GM21723 (cell line): ENCODE measurements around the gene SUSD1.

Experiments
- ATAC-seq: cut with Tn5 transposase; IDR thresholded peaks from one replicate; pipeline ENCODE4 v1.9.1; 2021; ENCODE audit warnings: mild to moderate bottlenecking, moderate library complexity; ENCODE audit not compliant: unreplicated experiment

SUSD1 gene

DNA sequence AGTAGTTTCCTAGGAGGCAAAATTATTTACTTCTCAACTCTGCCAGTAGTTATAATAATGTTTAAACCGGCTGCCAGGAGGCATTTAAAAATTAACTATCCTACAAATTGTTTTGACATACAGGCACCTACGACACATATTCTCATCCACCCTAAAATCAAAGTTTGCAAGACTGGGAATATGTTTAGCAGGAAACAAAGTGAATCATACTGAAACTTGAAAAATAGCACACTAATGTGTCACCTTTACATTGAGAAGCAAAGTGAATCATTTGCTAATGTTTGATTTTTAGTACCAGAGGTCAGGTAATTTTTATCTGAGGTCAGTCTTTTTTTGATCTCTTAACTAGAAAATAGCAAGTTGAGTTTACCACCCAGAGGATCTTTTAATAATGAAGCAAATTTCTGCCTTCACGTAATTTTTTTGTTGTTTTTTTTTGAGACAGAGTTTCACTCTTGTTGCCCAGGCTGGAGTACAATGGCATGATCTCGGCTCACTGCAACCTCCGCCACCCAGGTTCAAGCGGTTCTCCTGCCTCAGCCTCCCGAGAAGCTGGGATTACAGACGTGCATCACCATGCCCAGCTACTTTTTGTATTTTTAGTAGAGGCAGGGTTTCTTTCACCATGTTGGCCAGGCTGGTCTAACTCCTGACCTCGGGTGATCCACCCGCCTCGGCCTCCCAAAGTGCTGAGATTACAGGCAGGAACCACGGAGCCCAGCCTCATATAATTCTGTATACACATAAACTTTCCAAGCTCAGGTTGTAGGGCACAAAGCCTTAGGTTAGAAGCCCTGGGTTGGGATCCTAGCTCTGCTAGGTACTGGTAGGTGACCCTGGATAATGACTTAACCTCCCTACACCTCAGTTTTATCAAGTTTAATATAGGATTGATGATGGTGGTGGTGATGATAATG, 154.2 kb downstream of the SUSD1 start:
- ATAC-seq, result peak; percentile 56

DNA sequence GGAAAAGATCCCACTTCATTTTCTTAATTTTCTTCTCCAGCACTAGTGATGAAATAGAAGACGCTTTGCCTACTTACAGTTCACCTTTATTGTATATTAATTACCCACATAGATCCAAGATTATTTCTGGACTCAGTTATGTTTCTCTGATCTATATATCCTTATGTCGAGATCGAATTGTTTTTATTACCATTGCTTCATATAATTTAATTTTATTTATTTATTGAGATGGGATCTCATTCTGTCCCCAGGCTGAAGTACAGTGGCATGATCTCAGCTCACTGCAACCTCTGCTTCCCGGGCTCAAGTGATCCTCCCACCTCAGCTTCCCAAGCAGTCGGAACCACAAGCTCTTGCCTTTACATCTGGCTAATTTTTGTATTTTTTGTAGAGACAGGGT, 157.2 kb downstream of the SUSD1 start:
- no peak for ATAC-seq

DNA sequence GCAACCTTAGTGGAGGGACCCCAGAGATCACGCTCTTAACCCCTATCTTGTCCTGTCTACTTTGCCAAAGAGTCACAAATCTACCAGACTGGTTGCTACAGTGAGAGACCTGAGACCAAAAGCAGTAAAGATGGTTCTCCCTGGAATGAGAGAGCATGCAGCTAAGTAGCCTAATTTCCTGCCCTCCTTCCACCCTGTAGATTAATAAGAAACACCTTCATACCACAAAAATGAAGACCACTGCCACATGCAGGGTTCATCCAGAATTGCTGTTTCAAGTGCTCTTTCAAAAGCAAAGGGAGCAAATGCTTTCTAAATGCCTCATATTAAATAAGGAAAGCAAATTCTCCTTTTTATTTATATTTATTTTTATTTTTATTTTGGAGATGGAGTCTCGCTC, 159.4 kb downstream of the SUSD1 start:
- ATAC-seq, result no peak

DNA sequence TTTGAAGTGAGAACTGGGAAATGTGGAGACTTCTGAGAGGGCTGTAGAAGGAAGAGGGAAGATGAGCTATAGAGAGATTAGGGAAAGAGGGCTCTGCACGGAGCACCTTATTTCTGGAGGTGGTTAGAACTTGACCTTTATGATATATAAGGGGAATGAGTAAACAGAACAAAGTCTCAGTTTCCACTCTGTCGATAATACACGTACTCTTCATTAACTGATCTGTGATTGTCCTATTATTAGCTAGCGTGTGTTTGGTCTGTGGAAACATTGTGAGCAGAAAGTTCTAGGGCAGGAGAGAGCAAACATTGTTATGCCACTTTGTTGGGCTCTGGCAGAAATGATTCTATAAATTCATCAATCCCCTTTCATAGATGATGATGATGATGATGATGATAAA, 159.9 kb downstream of the SUSD1 start:
- ATAC-seq, result no peak

DNA sequence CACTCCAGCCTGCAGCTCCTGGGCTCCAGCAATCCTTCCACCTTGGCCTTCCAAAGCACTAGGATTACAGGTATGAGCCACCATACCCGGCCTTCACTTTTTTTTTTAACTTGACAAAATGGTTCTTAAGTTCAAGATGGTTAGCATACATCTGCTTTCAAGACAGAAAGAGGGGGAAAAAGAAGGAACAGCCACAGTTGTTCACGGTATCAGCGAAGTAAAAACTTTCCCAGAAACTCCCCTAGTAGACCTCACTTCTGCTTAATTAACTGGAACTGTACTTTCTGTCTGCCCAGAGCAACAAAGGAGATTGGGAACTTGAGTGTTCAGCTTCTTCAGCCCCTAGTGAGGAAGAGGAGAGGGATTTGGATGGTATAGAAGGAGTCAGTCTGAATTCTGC, 161.8 kb downstream of the SUSD1 start:
- ATAC-seq, result no peak

DNA sequence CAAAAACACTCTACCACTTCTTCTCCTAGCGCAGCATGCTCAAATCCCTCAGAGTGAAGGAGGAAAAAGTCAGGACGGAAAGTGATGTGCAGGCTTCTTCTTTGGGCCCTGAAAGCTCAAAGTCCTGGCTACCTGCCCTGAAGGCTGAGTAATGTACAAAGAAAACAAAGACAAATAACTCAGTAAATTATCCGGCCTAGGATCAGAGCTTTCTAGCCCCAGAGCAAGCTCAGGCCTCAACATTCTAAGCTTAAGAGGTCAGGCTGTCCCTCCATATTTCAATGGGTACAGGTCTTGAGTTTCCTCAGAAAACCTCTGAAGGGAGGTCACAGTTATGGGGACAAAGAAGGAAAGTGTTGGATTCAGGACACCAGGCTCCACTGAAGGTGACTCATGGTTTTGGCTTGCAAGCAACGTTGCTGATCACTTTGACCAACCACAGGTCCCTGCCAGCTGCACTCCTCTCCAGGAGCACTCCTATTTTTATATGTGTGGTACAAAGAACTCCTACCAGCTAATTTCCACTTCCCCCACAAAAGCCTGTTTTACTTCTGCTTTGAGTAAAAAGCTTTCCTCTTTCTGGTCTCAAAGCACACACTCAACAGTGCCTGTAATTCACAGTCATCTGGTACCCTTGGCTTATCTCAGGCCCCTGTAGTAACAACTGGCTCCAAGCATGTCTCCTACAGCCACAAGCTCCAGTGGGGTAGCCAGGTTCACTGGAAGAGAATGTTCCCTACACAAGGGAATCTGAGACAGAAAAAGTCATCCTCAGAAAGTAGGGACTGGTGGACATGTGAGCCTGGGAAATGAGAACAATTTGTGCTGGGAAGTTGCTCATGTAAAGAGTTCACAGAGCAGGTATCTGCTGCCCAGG, 162.8 kb downstream of the SUSD1 start:
- peak; percentile 85 for ATAC-seq

DNA sequence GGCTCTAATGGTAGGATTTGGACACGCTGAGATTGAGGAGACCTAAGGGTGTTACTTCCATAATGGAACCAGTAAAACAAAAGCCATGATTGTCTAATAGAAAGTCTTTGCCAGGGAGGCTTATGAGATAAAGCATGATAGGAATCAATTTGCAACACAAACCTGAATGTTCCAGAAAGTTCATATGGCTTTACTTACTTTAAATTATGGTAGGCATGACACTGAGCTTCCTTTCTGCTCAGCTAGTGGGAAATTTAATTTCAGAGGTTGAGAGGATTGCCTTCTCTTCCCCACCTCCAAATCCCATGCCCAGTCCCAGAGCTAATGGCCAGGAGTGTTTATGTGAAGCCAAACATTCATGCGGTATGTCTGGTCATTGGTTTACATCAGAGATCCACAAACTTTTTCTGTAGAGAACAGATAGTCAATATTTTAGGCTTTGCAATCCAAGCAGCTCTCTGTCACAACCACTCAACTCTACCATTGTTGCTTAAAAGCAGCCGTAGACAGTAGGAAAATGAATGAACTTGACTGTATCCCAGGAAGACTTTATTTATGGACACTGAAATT, 164.0 kb downstream of the SUSD1 start:
- ATAC-seq, result no peak

DNA sequence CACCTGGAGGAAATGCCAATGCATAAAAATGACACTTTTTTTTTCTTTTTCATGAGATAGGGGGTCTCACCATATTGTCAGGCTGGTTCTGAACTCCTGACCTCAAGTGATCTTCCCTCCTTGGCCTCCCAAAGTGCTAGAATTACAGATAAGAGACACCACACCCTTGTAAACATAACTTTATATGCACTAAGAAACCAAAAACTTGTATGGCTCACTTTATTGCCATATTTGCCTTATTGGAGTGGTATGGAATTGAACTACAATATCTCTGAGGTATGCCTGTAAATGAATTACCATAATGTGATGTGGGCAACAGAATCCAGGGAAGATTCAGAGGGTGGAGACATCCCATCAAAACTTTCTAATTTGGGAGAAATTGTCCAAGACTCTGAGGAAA, 164.6 kb downstream of the SUSD1 start:
- no peak for ATAC-seq

DNA sequence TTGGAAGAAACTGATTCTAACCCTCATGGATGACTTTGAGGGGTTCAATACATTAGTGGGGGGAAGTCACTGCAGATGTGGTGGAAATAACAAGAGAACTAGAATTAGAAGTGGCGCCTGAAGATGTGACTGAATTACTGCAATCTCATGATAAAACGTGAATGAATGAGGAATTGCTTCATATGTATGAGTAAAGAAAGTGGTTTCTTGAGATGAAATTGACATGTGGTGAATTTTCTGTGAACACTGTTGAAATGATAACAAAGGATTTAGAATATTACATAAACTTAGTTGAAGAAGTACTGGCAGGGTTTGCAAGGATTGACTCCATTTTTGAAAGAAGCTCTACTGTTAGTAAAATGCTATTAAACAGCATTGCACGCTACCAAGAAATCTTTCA, 165.4 kb downstream of the SUSD1 start:
- ATAC-seq, result no peak

DNA sequence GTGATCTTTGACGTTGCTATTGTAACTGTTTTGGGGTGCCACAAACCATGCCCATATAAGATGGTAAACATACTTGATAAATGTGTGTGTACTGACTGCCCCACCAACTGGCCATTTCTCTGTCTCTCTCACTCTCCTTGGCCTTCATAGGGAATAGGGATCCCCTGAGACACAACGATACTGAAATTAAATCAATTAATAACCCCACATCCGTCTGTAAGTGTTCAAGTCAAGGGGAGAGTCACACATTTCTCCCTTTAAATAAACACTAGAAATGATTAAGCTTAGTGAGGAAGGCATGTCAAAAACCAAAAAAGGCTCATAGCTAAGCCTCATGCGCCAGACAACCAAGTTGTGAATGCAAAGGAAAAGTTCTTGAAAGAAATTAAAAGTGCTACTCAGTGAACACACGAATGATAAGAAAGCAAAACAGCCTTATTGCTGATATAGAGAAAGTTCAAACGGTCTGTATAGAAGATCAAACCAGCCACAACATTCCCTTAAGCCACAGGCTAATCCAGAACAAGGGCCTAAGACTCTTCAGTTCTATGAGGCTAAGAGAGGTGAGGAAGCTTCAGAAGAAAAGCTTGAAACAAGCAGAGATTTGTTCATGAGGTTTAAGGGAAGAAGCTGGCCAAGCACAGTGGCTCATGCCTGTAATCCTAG, 167.4 kb downstream of the SUSD1 start:
- ATAC-seq, result no peak

DNA sequence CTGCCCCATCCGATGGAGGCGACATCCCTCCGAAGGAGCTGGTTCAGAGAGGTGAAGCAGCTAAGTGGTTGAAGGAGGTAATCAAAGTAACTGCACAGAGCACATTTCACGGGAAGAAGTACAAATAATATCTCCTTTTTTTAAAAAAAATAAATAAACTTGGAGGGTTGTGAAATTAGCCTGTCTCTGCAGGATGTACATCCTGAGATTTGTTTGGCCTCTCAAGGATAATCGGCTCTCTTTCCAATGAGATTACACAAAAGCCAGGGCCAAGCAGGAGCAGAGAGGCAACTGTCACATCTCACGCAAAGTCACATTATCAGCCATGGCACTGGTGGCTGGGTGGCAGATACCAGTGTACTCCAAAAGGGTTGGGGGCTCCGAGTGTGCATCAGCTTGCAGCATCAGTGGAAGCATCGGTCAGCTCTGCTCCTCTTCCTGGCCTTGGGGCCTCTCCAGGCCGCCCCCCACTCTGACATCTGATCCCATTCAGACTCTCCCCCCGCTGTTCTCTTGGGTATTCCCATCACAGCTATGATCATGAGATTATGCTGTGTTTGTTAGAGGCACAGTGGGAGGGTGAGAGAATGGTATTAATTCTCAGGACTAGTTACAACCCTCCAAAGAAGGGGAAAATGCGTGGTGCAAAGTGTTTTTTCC, 168.6 kb downstream of the SUSD1 start:
- ATAC-seq, result no peak

DNA sequence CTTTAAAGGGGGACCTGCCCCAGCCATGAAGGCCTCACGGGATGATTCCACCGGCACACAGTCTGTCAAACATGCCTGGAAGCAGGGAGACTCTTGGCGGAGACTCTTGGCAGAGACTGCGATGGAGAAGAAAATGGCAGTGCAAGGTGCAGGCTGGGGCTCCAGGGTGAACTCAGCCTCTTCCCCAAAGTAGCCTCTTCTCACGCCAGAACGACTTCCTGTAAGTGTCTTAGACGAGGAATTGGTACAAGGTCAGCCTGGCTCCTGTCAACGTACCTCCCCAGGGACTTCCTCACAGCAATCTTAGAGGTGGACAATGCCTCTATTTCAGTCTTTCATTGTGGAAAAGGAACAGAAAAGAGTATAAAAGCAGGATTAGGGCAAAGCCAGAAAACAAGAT, 169.2 kb downstream of the SUSD1 start:
- ATAC-seq, result no peak

DNA sequence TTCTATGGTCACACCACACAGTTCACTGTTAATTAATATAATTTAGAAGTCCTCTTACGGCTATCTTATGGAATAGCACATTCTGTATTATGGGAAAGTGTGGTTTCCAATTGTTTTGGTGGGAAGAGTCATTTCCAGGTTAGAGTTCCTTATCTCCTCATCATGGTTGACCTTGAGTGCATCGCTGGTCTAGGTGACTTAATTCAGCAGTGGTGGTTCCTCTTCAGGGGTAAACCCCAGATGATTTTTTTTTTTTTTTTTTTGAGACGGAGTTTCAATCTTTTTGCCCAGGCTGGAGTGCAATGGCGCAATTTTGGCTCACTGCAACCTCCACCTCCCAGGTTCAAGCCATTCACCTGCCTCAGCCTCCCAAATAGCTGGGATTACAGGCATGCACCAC, 171.6 kb downstream of the SUSD1 start:
- ATAC-seq, result no peak

DNA sequence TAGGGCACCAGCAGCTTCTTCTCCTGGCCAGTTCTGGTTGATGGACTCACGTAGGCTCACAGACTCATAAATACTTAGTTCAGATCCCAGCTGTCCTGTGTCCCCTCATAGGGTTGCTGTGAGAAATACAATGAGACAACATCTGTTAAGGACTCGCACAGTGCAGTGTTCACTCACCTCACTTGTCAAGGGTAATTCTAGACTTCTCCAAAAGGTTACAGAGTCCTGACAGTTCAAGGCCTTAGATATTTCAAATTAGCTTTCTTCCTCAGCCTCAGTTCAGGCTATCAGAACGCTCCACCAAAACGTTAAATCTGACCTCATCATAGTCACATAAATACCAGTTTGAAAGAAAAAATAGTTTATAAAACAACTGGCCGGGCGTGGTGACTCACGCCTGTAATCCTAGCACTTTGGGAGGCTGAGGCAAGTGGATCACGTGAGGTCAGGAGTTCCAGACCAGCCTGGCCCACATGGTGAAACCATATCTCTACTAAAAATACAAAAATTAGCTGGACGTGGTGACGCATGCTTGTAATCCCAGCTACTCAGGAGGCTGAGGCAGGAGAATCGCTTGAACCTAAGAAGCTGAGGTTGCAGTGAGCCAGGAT, 172.1 kb downstream of the SUSD1 start:
- ATAC-seq, result no peak

DNA sequence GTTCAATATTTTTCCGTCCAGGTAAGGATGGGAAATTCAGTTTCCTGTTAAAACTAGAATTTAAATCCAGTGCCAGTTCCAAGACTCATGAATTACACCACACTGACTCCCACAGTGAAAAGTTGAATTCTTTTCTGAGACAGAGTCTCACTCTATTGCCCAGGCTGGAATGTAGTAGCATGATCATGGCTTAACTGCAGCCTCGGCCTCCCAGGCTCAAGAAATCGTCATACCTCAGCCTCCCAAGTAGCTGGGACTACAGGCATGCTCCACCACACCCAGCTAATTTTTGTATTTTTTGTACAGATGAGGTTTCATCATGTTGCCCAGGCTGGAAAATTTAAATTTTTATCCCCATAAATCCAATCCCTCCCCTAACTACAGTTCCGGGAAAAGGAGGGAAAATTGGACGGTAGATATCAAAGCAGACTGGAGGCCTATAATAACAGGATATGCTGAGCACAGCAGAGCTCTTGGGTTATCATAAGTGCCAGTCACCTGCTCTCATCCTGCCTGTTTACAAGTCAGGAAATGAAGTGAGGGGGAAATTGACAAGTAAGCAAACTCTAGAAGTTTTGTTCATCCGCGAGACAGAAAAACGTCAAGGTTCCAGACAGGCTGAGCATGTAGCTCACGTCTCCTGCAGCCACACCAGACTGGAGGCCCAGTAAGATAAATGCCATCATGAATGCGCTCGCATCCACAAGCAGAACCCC, 172.8 kb downstream of the SUSD1 start:
- ATAC-seq, result no peak

DNA sequence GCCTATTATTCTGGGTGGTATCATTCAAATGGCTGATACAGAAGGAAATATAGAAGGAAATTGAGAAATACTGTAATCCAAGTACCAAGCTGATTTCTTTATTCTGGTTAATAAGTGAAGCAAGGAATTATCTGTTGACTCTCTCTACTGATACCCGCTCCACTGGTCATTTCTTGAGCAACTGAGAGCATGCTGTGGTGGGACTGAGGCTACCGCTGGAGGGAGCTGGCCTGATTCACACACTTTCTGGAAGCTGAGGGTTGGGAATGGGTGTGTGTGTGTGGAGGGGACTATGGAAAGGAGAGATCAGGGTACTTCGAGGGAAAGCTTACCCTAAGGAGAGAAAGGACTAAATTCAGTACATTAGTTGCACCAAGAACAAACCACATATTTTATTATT, 174.4 kb downstream of the SUSD1 start:
- no peak for ATAC-seq

DNA sequence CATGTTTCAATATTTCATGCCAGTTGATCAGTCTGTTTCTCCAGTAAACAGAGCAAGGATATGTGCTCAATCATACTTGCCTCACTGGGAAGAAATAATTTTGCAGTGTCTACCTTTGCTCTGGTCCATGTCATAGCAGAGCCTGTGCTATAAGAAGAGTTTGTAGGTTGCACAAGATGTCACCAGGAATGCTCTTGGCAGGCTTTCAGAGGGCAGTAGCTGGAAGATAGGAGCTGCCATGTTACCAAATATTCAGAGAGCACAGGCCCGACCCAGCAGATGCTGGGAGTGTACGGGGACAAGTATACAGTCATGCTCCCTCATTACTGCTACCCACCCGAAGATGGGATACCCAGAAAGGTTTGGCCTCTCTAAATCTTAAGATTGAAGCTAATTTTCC, 175.8 kb downstream of the SUSD1 start:
- no peak for ATAC-seq

DNA sequence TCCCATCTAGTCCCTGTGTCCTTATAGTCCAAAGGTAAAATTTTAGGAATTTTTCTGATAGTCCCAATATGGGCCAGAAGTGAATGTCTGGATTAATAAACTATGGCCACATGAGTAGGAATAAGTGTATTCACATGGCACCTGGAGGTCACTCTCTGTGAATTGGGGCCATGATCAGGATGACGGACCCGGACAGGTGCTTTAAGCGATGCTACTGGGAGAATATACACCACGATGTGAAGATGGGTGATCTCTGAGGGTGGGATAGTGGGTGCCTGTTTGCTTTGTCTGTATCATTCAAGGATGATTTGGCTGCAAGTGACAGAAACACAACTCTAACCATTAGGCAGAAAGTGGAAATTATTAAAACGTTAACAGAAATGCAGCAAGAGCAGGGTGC, 177.3 kb downstream of the SUSD1 start:
- ATAC-seq, result no peak

DNA sequence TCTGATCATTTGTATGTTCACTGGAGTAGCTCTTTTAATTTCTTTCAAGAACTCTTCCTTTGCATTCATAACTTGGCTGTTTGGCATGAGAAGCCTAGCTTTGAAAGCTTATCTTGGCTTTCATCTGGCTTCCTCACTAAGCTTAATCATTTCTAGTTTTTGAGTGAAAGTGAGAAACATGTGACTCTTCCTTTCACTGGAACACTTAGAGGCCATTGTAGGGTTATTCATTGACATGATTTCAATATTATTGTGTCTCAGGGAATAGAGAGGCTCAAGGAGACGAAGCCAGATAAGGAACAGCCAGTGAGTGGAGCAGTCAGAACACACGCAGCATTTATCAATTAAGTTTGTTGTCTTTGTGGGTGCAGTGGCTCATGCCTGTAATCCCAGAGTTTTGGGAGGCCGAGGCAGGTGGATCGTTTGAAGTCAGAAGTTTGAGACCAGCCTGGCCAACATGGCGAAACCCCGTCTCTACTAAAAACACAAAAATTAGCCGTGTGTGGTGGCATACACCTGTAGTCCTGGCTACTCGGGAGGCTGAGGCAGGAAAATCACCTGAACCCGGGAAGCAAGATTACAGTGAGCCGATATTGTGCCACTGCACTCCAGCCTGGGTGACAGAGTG, 180.2 kb downstream of the SUSD1 start:
- ATAC-seq, result peak; percentile 37
